Parathyroid adenoma (tissue), 2 donors: ENCODE measurements around the gene APOB.

Source experiments
- H2AFZ ChIP-seq: fragments of 300-600 bp; sonication (generic); one replicate; pipeline ENCODE4 v1.7.0; 2017; ENCODE audit warnings: antibody characterized with exemption, mild to moderate bottlenecking
- H3K27ac ChIP-seq: fragments of 300-600 bp; sonication (generic); one replicate; pipeline ENCODE4 v1.7.0; 2017
- H3K27me3 ChIP-seq: fragments of 300-600 bp; sonication (generic); one replicate; pipeline ENCODE4 v1.7.0; 2017; ENCODE audit warnings: low read length; ENCODE audit not compliant: control insufficient read depth, insufficient read depth
- H3K36me3 ChIP-seq: fragments of 300-600 bp; sonication (generic); one replicate; pipeline ENCODE4 v1.7.0; 2017; ENCODE audit warnings: low read length; ENCODE audit not compliant: control insufficient read depth, insufficient read depth
- H3K4me1 ChIP-seq: fragments of 300-600 bp; sonication (generic); one replicate; pipeline ENCODE4 v1.7.0; 2017; ENCODE audit warnings: control low read depth
- H3K4me2 ChIP-seq: fragments of 300-600 bp; sonication (generic); one replicate; pipeline ENCODE4 v1.7.0; 2017; ENCODE audit warnings: low read length
- H3K4me3 ChIP-seq: fragments of 300-600 bp; sonication (generic); one replicate; pipeline ENCODE4 v1.7.0; 2017; ENCODE audit warnings: low read depth, low read length
- H3K79me2 ChIP-seq: fragments of 300-600 bp; sonication (generic); one replicate; pipeline ENCODE4 v1.7.0; 2017; ENCODE audit warnings: control low read depth
- H3K9ac ChIP-seq: fragments of 300-600 bp; sonication (generic); one replicate; pipeline ENCODE4 v1.7.0; 2017; ENCODE audit warnings: mild to moderate bottlenecking
- H3K9me3 ChIP-seq: fragments of 300-600 bp; sonication (generic); one replicate; pipeline ENCODE4 v1.7.0; 2017; ENCODE audit warnings: low read length; ENCODE audit not compliant: control insufficient read depth
- CTCF ChIP-seq: fragments of 300-600 bp; sonication (generic); IDR thresholded peaks from one replicate; pipeline ENCODE4 v1.7.0; 2017; ENCODE audit warnings: antibody characterized with exemption, mild to moderate bottlenecking
- donor health status: primary hyperparathyroidism.

Gene APOB

GRCh38 chr2:21067859-21068537, 24.1 kb upstream of the APOB start:
- no peak overlapping the region for H3K4me2 ChIP-seq
- H3K27me3 ChIP-seq, result no peaks in the 10 kb centered on the region
- no peak overlapping the region for H3K4me3 ChIP-seq
- H3K27ac ChIP-seq, result no peak overlapping the region
- no peak overlapping the region for H2AFZ ChIP-seq
- no peak for TF ChIP-seq CTCF
- H3K36me3 ChIP-seq, result no peaks in the 10 kb centered on the region
- no peaks in the 10 kb centered on the region for H3K79me2 ChIP-seq
- H3K4me1 ChIP-seq, result no peaks in the 10 kb centered on the region
- no peak overlapping the region for H3K9ac ChIP-seq
- no peaks in the 10 kb centered on the region for H3K9me3 ChIP-seq

DNA sequence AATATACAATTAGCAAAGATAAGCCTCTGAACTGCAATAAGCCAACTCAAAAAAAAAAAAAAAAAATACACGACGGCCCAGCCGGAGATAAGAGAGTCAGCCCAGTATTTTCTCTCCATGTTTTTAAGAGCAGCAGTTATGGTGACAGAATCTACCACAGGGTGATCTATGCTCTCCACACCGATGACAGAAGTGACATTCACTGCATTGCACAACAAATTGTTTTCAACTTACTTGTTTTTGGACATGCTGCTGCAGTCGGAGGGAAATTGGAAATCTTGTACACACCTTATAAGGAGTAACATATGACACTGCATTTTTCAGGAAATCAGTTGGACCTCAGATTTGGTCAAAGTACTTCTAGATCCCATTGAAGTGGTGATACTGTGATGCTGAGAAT, 23.3 kb upstream of the APOB start:
- Histone ChIP-seq H3K4me1 (no peaks in the 10 kb centered on the region), H3K9me3 (no peaks in the 10 kb centered on the region), H3K9ac (no peak overlapping the region), H2AFZ (no peak overlapping the region), H3K27me3 (no peaks in the 10 kb centered on the region), H3K36me3 (no peaks in the 10 kb centered on the region), H3K79me2 (no peaks in the 10 kb centered on the region), H3K4me2 (no peak overlapping the region), H3K4me3 (no peak overlapping the region), H3K27ac (no peak overlapping the region)
- no peak for TF ChIP-seq CTCF

DNA sequence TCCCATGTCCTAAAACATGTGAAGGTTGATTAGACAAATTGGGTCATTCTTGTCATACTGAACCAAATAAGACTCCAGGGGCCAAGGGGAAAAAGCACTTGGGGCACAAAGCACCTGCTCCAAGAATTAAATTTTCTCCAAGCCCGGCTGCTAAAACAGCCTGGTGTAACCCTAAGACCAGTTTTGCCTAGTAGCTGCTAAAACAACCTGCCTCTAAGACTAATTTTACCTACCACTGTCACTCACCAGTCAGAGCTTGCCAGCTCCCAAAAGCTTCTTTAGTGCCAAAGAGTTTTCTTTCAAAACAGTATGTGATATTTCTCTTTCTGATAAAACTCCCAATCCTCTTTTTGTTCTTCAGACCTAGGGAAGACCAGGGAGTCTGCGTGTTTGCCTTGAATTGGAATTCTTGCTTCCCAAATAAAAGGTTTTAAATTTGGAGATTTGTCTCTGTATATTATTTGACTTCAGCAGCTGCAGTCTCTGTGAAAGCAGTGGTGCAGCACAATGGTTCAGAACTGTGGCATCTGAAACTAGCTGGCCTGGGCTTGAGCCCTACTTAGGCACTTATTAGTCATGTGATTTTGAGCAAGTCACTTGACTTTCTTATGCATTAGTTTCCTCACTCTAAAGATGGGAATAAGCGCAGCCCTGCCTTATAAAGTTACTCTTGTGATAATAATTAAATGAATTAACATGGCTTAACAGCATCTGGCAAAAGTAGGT, 16.2 kb upstream of the APOB start:
- Histone ChIP-seq H3K36me3 (no peaks in the 10 kb centered on the region), H3K4me2 (no peak overlapping the region), H3K9ac (no peak overlapping the region), H2AFZ (no peak overlapping the region), H3K27ac (no peak overlapping the region), H3K4me1 (no peaks in the 10 kb centered on the region), H3K27me3 (no peaks in the 10 kb centered on the region), H3K79me2 (no peaks in the 10 kb centered on the region), H3K4me3 (no peak overlapping the region), H3K9me3 (no peaks in the 10 kb centered on the region)
- TF ChIP-seq CTCF, result no peak

GRCh38 chr2:21057097-21057496, 13.2 kb upstream of the APOB start:
- no peaks in the 10 kb centered on the region for H3K9me3 ChIP-seq
- no peaks in the 10 kb centered on the region for H3K4me1 ChIP-seq
- H3K27ac ChIP-seq, result no peak overlapping the region
- no peaks in the 10 kb centered on the region for H3K27me3 ChIP-seq
- no peaks in the 10 kb centered on the region for H3K79me2 ChIP-seq
- no peaks in the 10 kb centered on the region for H3K36me3 ChIP-seq
- no peak for TF ChIP-seq CTCF
- H3K4me3 ChIP-seq, result no peak overlapping the region
- H2AFZ ChIP-seq, result no peak overlapping the region
- H3K4me2 ChIP-seq, result no peak overlapping the region
- no peak overlapping the region for H3K9ac ChIP-seq
